Fibroblast of lung (primary cell): ENCODE measurements around the gene C2. TPM values are rescaled to one million over a fixed set of nuclear protein-coding genes. Genes with fewer than 3 reads are reported as not detected.
A peak's percentile ranks its signal among the peaks of the same experiment; 100 is the strongest.

Source experiments
- DNase-seq, 2 donors: peaks; one replicate each; pipeline versions ENCODE4 v3.0.0 to v3.0.0-alpha.2; 2010; ENCODE audit warnings: low read depth in 2 of 2
- H2AFZ ChIP-seq: 2 replicates; pipeline ENCODE4 v1.5.1; 2012; ENCODE audit warnings: low read length, control low read depth, inconsistent platforms
- H3K27ac ChIP-seq: 2 replicates; pipeline ENCODE4 v1.5.1; 2011; ENCODE audit warnings: low read length, control low read depth; ENCODE audit not compliant: insufficient read depth
- H3K27me3 ChIP-seq: 2 replicates; pipeline ENCODE4 v1.5.1; 2011; ENCODE audit warnings: mild to moderate bottlenecking, low read length; ENCODE audit not compliant: control insufficient read depth, insufficient read depth
- H3K36me3 ChIP-seq: 2 replicates; pipeline ENCODE4 v1.5.1; 2011; ENCODE audit warnings: low read length; ENCODE audit not compliant: control insufficient read depth, insufficient read depth
- H3K4me1 ChIP-seq: 2 replicates; pipeline ENCODE4 v1.5.1; 2011; ENCODE audit warnings: low read length; ENCODE audit not compliant: control insufficient read depth, insufficient read depth; ENCODE audit errors: extremely low read depth
- H3K4me2 ChIP-seq: 2 replicates; pipeline ENCODE4 v1.5.1; 2011; ENCODE audit warnings: low read length, control low read depth; ENCODE audit not compliant: insufficient read depth; ENCODE audit errors: extremely low read depth
- H3K4me3 ChIP-seq, 4 experiments: fragments of 200-600 bp in 1 of 4; sonication (generic) in 1 of 4; replicated peaks in 1 of 4; 2 replicates each; pipeline ENCODE4 v1.5.1; 2011 to 2016; ENCODE audit warnings: low read length in 4 of 4, low read depth in 3 of 4, mild to moderate bottlenecking in 3 of 4, control low read depth in 2 of 4, inconsistent platforms in 1 of 4, mixed read lengths in 1 of 4; ENCODE audit not compliant: insufficient read depth in 1 of 4; ENCODE audit errors: control extremely low read depth in 1 of 4
- H3K79me2 ChIP-seq: 2 replicates; pipeline ENCODE4 v1.5.1; 2012; ENCODE audit warnings: mild to moderate bottlenecking, low read length, inconsistent platforms; ENCODE audit not compliant: control insufficient read depth, insufficient read depth
- H3K9ac ChIP-seq: 2 replicates; pipeline ENCODE4 v1.5.1; 2011; ENCODE audit warnings: mild to moderate bottlenecking, low read length, control low read depth; ENCODE audit not compliant: insufficient read depth
- H3K9me3 ChIP-seq: 2 replicates; pipeline ENCODE4 v1.5.1; 2012; ENCODE audit warnings: low read depth, low read length; ENCODE audit not compliant: control insufficient read depth, insufficient read depth
- H4K20me1 ChIP-seq: 2 replicates; pipeline ENCODE4 v1.5.1; 2011; ENCODE audit warnings: low read length; ENCODE audit not compliant: control insufficient read depth, insufficient read depth; ENCODE audit errors: extremely low read depth
- EZH2 ChIP-seq: IDR thresholded peaks from 2 replicates; pipeline ENCODE4 v1.5.1; 2012; ENCODE audit warnings: low read length, control low read depth, mild to moderate bottlenecking; ENCODE audit errors: missing control alignments
- polyA plus RNA-seq, 2 donors: library from polyadenylated mRNA; depleted of rRNA in 1 of 2; stranded (reverse) in 1 of 2; unstranded in 1 of 2; fragments of >200 nt; gene quantifications; 2 replicates each; pipeline ENCODE4 v1.2.1, GENCODE V29; 2011 to 2012; ENCODE audit warnings: missing spikeins in 1 of 2
- total RNA-seq: library from RNA; depleted of rRNA; stranded (reverse); fragments of >200 nt; gene quantifications from 2 replicates; pipeline ENCODE4 v1.2.1, GENCODE V29; 2014
- TF ChIP-seq, protein P1 (sequence below), 2 donors: IDR thresholded peaks in 1 of 2; conservative IDR thresholded peaks in 1 of 2; 1 replicate in 1 of 2; 2 replicates in 1 of 2; pipeline ENCODE4 v1.5.1; 2011 to 2012; ENCODE audit warnings: low read length in 2 of 2, control low read depth in 1 of 2, inconsistent platforms in 1 of 2, low read depth in 1 of 2, mild to moderate bottlenecking in 1 of 2

C2 gene
- total and polyA plus RNA-seq, 2 donors (not counting 1 experiment from before 2014, with no cell fraction given): 7.6 to 16.8 TPM

DNA sequence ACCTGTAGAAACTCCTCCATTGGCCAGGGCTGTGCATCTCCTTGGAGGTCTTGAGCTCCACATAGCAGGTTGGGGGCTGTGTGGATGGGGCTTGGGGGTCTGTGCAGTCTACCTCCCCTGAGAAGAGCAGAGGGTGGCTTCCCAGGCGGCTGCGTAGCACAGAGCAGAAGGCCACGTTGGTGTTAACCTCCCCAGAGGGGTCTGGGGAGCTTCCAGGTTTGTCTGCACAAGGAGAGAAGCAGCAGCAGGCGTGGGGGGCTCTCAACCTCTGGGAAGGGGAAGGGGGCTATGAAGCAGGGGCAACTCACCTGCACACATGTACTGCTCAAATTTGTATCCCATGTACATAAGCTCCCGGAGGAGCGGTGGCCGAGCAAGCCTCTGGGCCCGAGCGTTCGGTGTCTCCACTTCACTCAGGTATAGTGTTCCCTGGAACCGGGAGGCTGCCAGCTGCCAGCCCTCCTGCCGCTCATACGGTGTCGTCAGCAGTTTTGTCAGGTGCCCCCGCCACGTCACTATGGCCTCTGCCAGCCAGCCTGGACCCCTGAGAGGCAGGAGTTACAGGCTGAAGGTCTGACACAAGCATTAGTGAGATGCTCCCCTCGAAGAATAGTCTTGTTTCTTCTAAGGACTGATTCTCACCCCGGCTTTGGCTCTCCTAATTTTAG lies 43.2 kb downstream of the C2 start:
- H3K9ac ChIP-seq: peak overlapping the region; percentile 98
- peak overlapping the region; percentile 91 for H3K4me2 ChIP-seq
- no peak for DNase-seq
- H3K4me3 ChIP-seq: peak overlapping the region; percentile 84 to 97 (median 94)
- H3K36me3 ChIP-seq: peaks cover 27% of the 10 kb centered on the region
- no peaks in the 10 kb centered on the region for H4K20me1 ChIP-seq
- no peak overlapping the region for H2AFZ ChIP-seq
- peaks cover 33% of the 10 kb centered on the region for H3K79me2 ChIP-seq
- no peaks in the 10 kb centered on the region for H3K9me3 ChIP-seq
- peak overlapping the region; percentile 100 for H3K27ac ChIP-seq
- H3K27me3 ChIP-seq: no peaks in the 10 kb centered on the region
- H3K4me1 ChIP-seq: peaks cover 18% of the 10 kb centered on the region
- TF ChIP-seq, protein P1, sequence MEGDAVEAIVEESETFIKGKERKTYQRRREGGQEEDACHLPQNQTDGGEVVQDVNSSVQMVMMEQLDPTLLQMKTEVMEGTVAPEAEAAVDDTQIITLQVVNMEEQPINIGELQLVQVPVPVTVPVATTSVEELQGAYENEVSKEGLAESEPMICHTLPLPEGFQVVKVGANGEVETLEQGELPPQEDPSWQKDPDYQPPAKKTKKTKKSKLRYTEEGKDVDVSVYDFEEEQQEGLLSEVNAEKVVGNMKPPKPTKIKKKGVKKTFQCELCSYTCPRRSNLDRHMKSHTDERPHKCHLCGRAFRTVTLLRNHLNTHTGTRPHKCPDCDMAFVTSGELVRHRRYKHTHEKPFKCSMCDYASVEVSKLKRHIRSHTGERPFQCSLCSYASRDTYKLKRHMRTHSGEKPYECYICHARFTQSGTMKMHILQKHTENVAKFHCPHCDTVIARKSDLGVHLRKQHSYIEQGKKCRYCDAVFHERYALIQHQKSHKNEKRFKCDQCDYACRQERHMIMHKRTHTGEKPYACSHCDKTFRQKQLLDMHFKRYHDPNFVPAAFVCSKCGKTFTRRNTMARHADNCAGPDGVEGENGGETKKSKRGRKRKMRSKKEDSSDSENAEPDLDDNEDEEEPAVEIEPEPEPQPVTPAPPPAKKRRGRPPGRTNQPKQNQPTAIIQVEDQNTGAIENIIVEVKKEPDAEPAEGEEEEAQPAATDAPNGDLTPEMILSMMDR (conservative IDR thresholded peaks at IDR 0.05 in 1 of 2, IDR thresholded peaks at IDR 0.05 in 1 of 2; ENCODE audit: low read depth in 1 of 2, low read length in 2 of 2): no peak
- no peak for TF ChIP-seq EZH2

DNA sequence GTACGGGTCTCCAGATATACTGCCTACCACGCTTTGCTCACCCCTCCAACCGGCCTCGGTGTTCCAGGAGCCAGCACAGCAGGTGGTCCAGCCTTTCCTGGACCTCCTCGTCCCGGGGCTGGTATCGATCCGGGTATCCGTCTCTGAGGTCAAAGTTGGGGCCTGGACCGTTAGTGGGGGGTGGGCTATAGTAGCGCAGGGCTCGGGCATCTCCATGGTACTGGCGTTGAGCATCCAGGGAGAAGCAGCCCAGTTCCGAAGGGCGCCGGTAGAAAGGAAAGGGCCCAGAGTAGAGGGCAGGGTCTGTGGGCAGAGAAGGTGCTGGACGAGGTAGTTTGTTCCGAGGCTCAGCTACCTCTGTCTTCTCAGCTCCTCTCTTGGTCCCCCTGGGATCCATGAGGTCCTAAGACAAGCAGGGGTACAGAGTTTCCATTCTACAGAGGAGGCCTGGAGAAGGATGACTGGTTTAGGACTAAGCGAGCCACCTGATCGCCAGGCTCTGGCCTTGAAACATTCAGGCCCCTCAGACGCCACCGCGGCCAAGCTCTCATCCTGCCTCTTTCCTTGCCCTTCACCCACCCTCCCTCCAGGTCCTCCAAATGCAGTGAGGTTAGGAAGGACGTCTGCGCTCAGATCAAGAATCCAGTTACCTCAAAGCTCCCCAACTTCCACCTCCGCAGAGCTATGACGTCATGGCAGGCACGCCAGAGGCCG lies 43.9 kb downstream of the C2 start:
- Histone ChIP-seq H3K4me3 (peak overlapping the region; percentile 84 to 97 (median 94)), H3K36me3 (peaks cover 24% of the 10 kb centered on the region), H3K9me3 (no peaks in the 10 kb centered on the region), H3K27me3 (no peaks in the 10 kb centered on the region), H2AFZ (peak overlapping the region; percentile 27), H3K9ac (peak overlapping the region; percentile 98), H3K27ac (peak overlapping the region; percentile 100), H4K20me1 (no peaks in the 10 kb centered on the region), H3K79me2 (peaks cover 33% of the 10 kb centered on the region), H3K4me1 (peaks cover 18% of the 10 kb centered on the region), H3K4me2 (peak overlapping the region; percentile 91)
- TF ChIP-seq EZH2: no peak
- TF ChIP-seq, protein P1 (conservative IDR thresholded peaks at IDR 0.05 in 1 of 2, IDR thresholded peaks at IDR 0.05 in 1 of 2; ENCODE audit: low read depth in 1 of 2, low read length in 2 of 2): no peak
- DNase-seq: no peak

DNA sequence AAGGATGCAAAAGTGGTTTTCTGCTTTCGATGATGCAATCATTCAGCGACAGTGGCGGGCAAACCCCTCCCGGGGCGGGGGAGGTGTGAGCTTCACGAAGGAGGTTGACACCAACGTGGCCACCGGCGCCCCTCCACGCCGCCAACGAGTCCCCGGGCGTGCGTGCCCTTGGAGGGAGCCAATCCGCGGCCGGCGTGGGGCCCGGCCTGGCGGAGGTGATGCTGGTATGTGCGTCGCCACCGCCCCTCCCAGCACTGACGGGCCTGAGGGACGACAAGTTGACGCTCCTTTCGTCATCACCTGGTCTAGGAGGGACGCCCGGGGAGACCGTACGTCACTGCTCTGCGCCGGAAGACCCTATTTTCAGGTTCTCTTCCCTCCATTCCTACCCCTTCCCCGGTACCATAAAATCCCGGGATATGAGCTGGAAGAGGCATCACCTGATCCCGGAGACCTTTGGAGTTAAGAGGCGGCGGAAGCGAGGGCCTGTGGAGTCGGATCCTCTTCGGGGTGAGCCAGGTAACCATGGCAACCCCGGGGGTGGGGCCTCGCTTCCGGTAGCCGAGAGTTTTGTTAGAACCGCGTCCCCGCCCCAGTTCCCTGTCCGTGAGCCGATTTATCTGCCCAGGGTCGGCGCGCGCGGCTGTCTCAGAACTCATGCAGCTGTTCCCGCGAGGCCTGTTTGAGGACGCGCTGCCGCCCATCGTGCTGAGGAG lies 44.6 kb downstream of the C2 start, which contains the start of gene DXO:
Gene DXO, minus strand, starts transcription at position 146 of the 716 bp plus-strand sequence. CDS start 463 bp downstream, outside the sequence.
- H3K27me3 ChIP-seq: no peaks in the 10 kb centered on the region
- H3K9me3 ChIP-seq: no peaks in the 10 kb centered on the region
- H3K4me1 ChIP-seq: peaks cover 18% of the 10 kb centered on the region
- peak within 1 kb of the TSS; percentile 84 to 97 (median 94) for H3K4me3 ChIP-seq
- peak within 1 kb of the TSS; percentile 98 for H3K9ac ChIP-seq
- H3K27ac ChIP-seq: peak within 1 kb of the TSS; percentile 100
- peak; percentile 99 for DNase-seq
- H4K20me1 ChIP-seq: no peaks in the 10 kb centered on the region
- H2AFZ ChIP-seq: peak within 1 kb of the TSS; percentile 66
- peaks cover 33% of the 10 kb centered on the region for H3K79me2 ChIP-seq
- H3K4me2 ChIP-seq: peak within 1 kb of the TSS; percentile 91
- TF ChIP-seq EZH2: no peak
- TF ChIP-seq, protein P1 (conservative IDR thresholded peaks at IDR 0.05 in 1 of 2, IDR thresholded peaks at IDR 0.05 in 1 of 2; ENCODE audit: low read depth in 1 of 2, low read length in 2 of 2): no peak
- H3K36me3 ChIP-seq: peaks cover 24% of the 10 kb centered on the region
